ENCODE data around the gene TRERF1.
A peak's percentile ranks its signal among the peaks of the same experiment; 100 is the strongest.

TRERF1 gene

DNA sequence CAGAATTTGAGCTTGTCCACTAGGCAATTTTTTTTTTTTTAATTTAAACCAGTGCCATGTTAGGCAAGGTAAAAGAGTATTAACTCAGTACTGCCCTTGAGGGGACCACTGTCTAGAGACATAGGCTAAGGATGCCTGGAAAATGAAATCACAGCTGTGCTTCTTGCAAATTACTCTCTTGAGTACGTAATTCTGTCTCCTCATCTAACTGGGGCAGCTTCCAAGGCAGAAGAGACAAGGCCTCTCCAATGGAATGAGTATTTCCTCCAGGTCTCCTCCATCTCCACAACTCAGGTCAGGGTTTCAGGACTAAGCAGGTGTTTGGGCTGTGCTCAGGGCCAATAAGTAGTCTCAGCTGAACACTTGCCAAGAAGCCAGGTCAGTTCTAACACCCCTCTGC lies 200.2 kb downstream of the TRERF1 start:
- DNase-seq (ENCODE audit: low read depth), result peak; percentile 45

DNA sequence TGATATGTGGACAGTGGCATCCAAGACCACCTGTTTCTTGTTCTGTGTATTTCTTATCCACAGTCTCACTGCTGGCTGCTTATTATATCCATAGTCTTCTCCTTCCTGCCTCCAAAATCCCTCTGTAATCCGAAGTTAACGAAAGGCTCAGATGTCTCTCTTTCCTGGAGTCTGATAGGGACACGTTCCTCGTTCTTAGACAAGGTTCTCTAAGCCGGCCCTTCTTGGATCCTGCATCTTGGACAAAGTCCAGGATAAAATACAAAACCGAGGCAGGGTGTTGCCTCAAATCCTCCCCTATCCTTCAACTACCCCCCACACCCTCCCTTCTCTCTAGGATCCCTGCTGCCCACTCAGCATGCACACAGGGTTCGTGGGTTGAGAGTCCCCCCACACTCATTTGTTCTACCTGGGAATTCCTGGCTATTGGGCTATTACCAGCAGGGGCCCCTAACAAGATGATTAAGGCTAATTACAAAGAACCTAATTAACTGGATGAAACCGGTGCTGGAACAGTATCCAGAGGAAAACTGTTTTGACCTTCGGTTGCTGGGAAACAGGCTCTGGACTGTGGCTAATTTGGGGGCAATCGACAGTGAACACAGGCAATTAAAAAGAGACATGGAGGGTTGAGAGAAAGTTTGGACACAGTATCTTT lies 201.3 kb downstream of the TRERF1 start:
- no peak for DNase-seq (ENCODE audit: low read depth)

DNA sequence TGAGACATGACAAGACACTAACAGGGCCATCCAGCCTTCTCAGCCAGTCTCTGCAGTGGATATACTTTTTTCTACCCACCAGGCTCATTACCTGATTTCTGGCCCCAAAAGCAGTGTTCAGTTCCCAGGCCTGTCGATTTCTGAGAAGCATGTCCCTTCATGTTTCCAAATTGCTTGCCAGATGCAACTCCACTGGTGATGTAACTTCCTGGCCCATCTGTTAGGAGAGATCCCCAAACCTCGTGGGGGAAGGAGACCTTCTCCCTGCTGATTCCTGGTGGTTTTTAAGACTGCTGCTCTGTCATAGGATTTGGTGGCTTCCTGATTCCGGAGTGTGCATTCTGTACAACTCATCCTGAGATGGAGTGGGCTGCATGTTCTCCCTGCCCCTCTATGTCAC lies 202.4 kb downstream of the TRERF1 start:
- peak; percentile 33 for DNase-seq (ENCODE audit: low read depth)

DNA sequence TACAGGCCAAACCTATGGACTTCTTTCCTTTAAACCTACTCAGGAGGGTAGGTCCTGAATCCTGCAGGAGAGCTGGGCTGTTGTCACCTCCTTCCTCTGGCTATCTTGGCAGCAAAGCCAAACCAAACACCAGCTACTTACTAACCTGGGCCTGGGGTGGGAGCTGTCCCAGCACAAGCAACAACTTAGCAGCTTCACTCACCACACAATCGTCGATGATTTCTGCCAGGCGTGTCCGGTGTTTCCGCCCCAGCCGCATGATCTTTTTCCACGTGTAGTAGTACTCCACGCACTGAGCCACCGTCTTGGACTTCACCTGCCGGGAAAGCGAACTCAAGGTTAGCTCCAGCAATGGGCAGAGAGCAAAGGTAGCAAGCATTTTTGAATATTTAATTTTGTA lies 208.7 kb downstream of the TRERF1 start:
- DNase-seq (ENCODE audit: low read depth), result no peak

DNA sequence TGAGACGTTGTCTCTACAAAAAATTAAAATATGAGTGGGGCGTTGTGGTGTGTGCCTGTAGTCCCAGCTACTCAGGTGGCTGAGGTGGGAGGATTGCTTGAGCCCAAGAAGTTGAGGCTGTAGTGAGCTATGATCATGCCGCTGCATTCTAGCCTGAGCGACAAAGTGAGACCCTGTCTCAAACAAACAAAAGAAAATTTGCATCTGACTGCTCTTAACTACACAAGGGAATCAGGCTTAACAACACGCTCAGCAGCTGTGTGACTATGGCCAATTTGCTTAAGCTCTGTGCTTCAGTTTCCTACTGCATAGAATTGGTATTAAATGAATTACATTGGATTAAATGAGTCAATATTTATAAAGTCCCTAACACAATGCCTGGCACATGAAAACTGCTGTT lies 209.8 kb downstream of the TRERF1 start:
- no peak for DNase-seq (ENCODE audit: low read depth)

DNA sequence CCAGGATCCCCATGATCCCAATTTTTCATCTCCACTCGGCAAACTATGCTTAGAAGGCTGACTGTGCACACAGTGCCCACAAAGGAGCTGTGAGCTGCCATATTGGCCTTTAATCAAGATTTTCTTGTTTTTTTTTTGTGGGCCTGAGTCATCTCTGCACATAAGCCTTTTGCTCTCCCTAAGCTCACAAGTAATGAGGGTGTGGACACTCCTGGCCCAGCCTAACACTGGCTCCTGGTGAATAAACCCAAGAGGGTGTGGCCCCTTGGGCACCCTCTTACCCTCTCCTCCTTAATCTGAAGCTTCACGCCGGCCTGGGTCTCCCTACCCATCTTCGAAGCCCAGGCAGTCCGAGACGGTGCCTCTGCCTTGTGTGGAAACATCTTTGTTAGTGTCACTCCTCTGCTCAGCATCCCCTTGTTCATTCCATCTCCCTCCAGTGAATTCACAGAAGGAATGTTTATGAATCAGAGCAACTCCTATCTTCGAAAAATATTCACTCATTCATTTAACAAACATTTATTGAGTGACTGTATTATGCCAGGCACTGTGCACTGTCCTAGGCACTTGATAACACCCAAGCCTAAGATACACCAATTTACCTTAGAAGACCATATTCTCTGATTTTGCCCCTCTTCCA lies 211.9 kb downstream of the TRERF1 start:
- DNase-seq (ENCODE audit: low read depth), result peak; percentile 46

DNA sequence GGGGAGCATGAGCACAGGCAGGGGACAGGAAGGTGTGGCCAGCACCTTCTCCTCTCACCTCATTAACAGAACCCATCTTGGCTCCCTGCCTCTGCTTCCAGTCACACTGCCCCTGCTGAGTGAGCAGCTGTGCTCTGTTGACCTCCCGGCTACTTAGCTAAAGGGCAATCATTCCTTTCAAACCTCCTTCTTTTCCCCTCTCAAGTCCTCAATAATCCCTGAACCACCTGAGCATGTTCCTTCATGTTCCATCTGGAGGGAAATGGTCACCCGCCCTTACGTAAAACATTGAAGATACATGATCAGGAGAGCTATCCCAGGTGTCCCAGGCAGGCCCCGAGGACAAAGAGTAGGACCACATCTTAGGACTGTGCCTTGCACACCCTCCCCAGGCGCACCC lies 212.4 kb downstream of the TRERF1 start:
- no peak for DNase-seq (ENCODE audit: low read depth)

DNA sequence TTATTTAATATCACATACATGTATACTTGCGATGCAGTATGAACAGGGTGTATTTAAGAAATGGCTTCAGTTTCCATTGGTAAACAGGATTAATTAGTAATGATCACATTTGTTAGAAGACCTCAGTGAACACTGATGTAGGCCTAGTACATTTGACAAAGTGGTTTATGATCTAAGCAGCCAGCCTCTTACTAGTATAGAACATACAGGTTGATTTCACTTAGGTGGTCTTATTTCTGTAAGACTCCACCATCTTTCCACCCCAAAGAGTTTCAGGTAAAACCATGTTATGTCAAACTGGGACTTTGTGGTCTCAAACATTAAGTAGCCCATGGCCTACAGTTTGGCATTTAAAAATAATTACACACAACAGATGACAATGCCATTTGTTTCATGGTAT lies 213.9 kb downstream of the TRERF1 start:
- DNase-seq (ENCODE audit: low read depth), result no peak

DNA sequence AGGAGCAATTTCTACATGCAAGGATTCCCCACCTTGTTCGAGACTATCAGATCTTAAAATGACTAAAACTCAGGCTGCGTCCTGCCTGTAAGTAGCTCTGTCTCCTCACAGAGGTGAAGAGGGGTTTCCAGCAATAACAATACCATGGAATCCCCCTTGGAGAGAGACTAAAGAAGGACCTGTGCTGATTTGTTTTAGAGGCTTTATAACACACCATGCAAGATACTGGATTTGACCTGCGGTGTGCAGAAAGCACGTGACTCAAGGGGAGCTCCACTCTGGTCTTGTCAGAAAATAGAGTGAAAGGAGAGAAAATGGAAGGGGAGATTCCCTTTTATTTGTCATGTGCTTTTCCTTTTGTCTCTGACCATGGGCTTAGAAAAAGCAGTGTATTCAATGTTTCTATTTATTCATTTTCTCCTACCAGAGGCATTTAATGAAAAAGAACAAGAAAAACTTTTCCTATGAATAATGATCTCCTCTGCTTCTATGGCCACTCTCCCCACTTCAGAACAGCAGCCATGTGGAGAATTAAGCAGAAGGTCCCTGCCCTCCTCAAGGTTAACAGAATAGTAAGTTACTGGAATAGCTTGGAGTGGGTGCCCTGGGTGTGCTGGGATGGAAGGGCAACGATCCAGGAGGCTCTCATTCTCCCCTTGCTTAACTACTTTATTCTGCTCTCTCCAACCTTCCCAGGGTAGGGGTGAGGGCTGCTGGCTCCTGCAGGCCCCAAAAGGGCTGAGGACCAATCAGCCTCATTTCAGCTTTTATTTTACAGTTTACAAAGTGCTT lies 214.8 kb downstream of the TRERF1 start:
- no peak for DNase-seq (ENCODE audit: low read depth)

DNA sequence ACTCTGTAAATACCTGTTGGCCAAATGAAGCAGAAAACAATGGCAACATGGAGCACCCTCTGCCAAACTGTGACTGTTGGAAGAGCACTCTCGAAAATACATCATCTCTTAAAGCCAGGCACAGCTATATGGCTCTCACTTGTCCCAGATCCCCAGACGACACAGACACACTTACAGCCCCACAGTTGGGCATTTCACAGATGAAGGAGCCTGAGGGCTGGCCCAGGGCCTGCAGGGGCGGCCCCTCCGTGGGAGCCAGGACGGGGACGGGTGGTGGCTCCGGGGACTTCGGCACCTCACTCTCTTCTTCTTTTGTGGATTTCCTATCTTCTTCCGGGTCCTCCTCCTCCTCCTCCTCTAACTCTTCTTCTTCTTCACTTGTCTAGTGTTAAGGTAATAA lies 215.7 kb downstream of the TRERF1 start:
- no peak for DNase-seq (ENCODE audit: low read depth)

DNA sequence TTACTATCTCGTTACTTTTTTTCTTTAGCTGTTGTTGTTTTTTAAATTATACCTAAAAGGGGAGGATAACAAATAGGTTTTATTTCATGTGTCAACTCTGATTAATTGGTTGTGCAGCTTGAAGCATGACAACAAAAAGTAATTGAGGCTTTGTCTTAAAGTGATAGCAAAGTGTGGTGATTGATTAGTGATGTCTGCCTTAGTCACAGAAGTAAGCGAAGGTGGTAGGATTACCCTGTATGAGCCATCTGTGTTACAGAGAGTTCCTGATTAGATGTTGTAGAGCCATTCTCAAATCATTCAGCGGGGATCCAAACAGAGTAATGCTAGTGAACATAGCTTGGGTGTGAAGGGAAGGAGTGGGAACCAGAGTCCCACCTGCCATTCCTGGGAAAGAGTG lies 219.7 kb downstream of the TRERF1 start:
- no peak for DNase-seq (ENCODE audit: low read depth)

DNA sequence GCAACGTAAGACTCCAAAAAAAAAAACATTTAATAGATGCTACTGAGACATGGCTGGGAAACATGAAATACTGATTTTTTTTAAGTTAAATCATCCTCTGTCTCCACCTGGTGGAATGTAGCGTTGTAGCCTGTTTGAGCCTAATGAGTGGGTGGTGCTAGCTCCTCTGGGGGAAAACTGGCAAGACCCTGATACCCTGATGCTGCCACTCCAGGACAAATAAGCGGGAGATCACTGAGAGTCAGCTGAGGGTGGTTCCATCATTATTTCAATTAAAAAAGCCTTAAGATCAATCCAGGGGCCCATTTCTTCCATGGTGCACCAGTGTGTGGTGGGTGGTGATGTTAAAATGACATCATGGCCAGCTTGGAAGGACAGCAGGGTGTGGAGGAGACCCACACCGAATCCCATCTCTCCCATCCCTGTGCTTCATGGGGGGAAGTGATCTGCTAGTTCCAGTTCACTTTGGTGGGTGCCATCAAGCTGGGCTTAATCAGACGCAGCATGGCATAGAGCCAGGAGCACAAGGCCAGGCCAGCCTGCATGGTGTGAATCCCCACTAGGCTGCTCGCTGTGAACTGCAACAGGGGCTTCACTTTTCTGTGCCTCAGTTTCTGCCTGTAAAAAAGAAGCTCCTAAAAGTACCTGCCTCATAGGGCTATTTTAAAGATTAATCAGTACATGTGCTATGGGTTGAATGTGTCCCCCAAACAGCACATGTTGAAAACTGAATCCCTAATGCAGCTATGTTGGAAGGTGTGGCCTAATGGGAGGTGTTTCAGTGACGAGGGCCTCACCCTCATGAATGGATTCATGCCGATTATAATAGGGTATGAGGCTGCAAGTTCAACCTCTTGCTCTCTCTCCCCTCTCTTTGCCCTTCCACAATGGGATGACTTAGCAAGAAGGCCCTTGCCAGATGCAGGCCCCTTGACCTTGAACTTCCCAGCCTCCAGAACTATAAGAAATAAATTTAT lies 221.1 kb downstream of the TRERF1 start:
- no peak for DNase-seq (ENCODE audit: low read depth)

DNA sequence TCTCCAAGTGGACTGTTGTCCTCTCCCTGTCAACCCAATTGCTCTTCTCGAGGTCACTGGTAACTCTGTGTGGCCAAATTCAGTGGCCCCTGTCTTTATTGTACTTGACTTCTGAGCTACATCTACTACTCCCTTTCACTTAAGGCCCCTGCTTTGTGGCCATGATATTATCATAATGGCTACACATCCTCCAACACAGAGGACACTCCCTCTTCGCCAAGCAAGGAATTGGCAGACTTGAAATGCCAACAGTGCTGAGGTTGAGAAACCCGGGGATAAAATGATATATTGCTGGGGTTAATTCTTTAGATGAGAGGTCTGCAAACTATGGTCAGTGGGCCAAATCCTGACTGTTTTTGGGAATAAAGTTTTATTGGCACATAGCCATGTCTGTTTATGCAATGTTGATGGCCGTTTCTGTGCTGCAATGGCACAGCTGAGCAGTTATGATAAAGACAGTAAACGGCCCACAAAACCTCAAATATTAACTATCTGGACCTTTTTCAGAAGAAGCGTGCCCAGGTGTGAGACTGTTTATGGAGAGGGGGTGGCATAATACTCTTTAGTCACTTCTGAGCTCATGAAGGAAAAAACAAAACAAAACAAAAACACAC lies 222.1 kb downstream of the TRERF1 start:
- DNase-seq (ENCODE audit: low read depth), result no peak

DNA sequence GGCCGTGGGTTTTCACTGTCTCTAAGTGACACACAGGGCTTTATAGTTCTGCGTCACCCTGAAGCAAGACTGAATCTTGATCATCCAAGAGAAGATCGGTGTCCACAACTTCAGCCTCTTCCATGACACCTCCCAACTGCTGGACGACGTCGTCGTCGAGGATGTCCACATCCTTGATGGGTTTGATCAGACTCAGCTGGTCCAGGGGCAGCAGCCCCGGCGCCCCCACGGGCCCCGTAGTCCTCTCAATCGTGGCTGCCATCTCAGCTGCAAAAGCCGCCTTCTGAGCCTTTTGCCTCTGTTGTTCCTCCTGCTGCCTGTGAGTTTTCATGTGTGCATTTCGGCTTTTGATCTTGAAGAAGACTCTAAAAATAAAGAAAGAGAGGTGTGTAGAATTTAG lies 223.4 kb downstream of the TRERF1 start:
- DNase-seq (ENCODE audit: low read depth), result no peak

DNA sequence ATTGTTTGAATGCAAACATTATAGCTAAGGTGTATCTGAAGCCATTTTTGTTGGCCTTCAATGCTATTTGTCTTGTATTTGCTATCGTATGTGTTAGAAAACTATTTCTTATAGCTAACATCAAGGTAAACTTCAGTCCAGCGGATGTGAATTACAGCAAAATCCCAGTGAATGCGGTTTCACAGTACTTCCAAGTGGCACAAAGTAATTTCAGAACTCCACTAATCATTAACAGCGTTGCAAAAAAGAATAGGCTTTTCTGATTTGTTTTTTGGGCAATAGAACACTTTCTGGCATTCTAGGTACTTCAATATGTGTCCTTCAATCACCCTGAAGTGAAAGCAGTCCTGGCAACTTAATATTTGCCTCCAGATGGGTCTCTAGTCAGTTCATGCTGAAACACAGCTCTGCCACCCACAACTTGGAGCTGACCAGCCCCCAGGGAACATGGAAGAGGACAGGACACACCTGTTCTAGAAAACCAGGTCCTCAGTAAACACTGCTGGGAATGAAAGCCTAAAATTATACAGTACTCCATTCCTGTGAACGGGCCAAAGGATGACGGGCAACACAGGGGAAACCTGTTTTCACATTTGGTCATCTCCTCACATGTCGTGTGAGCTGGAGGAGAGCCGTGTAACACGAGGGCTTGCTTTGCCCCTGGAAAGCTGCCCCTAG lies 224.4 kb downstream of the TRERF1 start:
- no peak for DNase-seq (ENCODE audit: low read depth)

DNA sequence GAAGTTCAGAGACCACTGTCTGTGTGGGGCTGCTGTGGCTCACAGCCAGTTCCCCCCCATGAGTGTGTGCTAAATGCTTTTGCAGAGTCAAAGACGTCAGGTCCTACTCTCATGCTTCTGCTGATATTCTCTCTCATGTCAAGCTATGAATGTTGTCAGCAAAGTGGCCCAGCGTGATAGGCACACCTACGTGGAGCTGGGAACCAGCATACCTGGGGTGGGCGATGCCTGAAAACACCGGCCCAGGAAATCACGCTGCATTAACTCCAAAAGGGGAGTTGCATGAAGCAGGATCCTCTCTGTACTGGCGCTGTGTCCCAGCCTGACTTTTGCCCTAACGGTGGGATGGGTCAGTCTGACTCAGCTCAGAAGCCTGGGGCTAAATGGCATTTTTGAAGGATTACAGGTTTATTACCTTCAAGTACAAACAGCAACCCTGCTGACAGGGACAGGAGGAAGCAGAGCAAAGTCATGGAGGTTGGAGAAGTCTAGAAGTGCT lies 225.0 kb downstream of the TRERF1 start:
- DNase-seq (ENCODE audit: low read depth), result no peak

DNA sequence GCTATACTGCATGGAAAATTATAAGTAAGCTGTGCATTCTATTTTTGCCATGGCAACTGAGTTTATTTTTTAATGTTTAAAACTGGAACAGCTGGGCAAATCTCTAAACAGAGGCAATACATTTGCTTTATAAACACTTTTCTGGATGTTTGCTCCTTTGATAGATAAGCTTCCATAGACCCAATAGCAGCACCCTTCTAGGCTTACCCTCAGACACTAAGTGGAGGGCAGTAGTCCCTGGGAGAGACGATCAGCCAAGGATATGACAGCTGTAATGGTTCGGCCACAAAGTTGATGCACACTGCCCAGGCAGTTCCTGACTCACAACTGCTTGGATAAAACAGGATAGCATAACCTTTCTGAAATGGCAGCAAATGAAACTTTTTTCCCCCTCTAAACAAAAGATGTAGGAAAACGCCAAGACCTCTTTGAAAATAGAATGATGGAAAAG lies 225.5 kb downstream of the TRERF1 start:
- DNase-seq (ENCODE audit: low read depth), result peak; percentile 30

DNA sequence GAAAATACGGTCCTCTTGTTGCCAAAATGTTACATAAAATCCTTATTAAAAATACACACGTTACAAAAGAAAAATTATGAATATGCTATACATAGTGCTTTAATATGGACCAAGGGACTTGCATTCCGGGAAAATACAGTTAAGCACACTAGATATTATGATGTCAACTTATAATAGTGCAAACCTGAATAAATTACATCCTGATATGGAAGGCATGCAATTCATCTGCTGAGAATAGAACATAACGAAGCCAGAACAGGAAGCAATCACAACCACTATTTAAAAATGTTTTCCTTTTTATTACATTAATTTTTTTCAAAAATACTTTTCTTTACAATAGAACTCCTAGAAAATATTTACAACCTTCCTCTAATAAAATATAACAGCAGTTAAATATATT lies 226.3 kb downstream of the TRERF1 start:
- no peak for DNase-seq (ENCODE audit: low read depth)

DNA sequence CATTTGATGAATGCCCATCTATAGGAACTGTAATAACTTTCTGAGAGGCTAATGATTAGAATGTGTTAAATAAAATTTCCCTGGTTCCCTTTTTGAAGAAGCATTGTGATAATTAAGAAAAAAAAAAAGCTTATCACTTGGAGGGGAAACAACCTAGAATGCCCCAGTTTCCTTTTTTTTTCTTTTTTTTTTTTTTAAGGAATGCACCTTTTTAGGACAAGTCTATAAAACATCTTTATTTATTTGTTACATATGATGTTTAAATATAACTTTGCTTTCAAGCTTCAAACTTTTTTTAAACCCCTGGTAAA lies 226.7 kb downstream of the TRERF1 start:
- no peak for DNase-seq (ENCODE audit: low read depth)

DNA sequence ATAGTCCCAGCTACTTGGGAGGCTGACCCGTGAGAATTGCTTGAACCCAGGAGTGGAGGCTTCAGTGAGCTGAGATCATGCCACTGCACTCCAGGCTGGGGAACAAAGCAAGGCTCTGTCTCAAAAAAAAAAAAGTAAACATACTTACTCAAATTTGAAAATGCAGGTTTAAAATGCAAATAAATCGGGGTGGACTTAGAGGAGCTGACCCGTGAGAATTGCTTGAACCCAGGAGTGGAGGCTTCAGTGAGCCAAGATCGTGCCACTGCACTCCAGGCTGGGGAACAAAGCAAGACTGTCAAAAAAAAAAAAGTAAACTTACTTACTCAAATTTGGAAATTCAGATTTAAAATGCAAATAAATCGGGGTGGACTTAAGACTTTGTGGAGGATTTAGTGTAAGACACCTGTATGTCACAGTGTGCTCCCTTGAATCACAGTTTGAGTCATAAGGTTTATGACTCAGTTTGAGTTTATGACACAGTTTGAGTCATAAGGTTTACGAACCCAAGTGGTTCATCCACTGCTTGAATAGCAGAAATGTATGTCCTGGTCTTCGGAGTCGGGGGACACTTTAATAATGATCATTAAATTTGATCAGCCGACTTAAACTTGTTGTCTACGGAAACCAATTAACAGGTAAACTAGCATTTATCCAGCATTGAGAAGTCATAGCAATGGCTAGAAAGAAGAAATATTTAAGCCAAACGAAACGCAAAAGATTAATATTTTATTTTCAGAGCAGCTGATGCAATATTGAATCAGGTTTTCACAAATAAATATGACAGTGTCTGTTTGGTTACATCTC lies 227.3 kb downstream of the TRERF1 start:
- peak; percentile 58 for DNase-seq (ENCODE audit: low read depth)
